GM18909 (cell line): ENCODE data around the gene TNFRSF25.

ENCODE experiments used
- ATAC-seq: cut with Tn5 transposase; IDR thresholded peaks from one replicate; pipeline ENCODE4 v1.9.1; 2021; ENCODE audit warnings: mild to moderate bottlenecking; ENCODE audit not compliant: unreplicated experiment, poor library complexity

TNFRSF25 gene

GRCh38 chr1:6489383-6489765, 23.4 kb upstream of the TNFRSF25 start:
- ATAC-seq = no peak

- no peak for ATAC-seq
These were observed 22.8 kb upstream of the TNFRSF25 start for GRCh38 chr1:6488602-6489382.

GRCh38 chr1:6487804-6488484, 22.0 kb upstream of the TNFRSF25 start:
- ATAC-seq = no peak

GRCh38 chr1:6486433-6487011, 20.5 kb upstream of the TNFRSF25 start:
- ATAC-seq = peak; percentile 47

GRCh38 chr1:6485168-6486101, 19.5 kb upstream of the TNFRSF25 start:
- ATAC-seq = no peak

- ATAC-seq = no peak
These were observed 18.8 kb upstream of the TNFRSF25 start for GRCh38 chr1:6484826-6485167.

GRCh38 chr1:6483761-6484117, 17.8 kb upstream of the TNFRSF25 start:
- no peak for ATAC-seq

- ATAC-seq = no peak
These were observed 17.2 kb upstream of the TNFRSF25 start for GRCh38 chr1:6483017-6483760.

GRCh38 chr1:6481820-6482219, 15.8 kb upstream of the TNFRSF25 start:
- no peak for ATAC-seq

GRCh38 chr1:6477039-6477820, 11.3 kb upstream of the TNFRSF25 start:
- ATAC-seq = no peak

GRCh38 chr1:6476483-6476882, 10.5 kb upstream of the TNFRSF25 start:
- no peak for ATAC-seq

- peak; percentile 62 for ATAC-seq
These were observed 9.6 kb upstream of the TNFRSF25 start for GRCh38 chr1:6475381-6476133.

GRCh38 chr1:6474815-6475282, 8.9 kb upstream of the TNFRSF25 start:
- no peak for ATAC-seq

GRCh38 chr1:6473974-6474814, 8.2 kb upstream of the TNFRSF25 start:
- ATAC-seq = no peak

- no peak for ATAC-seq
These were observed 7.2 kb upstream of the TNFRSF25 start for GRCh38 chr1:6473156-6473555.

- ATAC-seq = no peak
These were observed 6.4 kb upstream of the TNFRSF25 start for GRCh38 chr1:6472391-6472790.

- ATAC-seq = no peak
These were observed 6.0 kb upstream of the TNFRSF25 start for GRCh38 chr1:6471970-6472368.
